ENCODE results near the gene LRIT1.
"Not testable (repeated sequence)": the region's sequence is repeated elsewhere in the genome, so short reads cannot be mapped to it uniquely, and the experiment has no call there.

The LRIT1 gene, protein sequence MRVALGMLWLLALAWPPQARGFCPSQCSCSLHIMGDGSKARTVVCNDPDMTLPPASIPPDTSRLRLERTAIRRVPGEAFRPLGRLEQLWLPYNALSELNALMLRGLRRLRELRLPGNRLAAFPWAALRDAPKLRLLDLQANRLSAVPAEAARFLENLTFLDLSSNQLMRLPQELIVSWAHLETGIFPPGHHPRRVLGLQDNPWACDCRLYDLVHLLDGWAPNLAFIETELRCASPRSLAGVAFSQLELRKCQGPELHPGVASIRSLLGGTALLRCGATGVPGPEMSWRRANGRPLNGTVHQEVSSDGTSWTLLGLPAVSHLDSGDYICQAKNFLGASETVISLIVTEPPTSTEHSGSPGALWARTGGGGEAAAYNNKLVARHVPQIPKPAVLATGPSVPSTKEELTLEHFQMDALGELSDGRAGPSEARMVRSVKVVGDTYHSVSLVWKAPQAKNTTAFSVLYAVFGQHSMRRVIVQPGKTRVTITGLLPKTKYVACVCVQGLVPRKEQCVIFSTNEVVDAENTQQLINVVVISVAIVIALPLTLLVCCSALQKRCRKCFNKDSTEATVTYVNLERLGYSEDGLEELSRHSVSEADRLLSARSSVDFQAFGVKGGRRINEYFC

DNA sequence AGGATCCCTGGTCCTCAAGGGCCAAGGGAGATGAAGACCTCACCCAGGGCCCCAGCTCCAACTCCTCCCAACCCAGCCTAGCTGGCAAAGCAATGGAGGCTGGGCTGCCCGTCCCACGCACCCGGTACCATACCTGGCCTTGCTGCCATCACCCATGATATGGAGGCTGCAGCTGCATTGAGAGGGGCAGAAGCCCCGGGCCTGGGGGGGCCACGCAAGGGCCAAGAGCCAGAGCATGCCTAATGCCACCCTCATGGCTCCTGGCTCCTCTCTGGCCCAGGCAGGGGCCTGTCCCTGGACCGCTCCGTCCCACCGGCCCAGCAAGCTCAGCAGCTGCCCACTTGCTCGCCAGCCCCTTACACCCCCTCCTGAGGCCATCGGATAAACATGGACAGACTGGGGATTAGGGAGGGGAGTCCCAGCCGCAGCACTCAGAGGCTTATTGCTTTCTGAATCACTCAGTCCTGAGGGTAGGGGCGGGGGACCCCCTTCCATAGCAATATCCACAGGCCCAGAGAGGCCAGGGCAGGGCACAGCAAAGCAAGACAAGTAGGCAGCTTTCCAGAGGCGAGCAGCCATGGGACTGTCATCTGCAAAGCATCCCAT, at the start of gene LRIT1:
Gene LRIT1 (minus strand): TSS at position 362 of the 606 bp plus-strand sequence. CDS start 107 bp downstream, at position 255.
- FAIRE-seq (no peak), DNase-seq (ENCODE audit: insufficient read length, low spot score) (no peak)

DNA sequence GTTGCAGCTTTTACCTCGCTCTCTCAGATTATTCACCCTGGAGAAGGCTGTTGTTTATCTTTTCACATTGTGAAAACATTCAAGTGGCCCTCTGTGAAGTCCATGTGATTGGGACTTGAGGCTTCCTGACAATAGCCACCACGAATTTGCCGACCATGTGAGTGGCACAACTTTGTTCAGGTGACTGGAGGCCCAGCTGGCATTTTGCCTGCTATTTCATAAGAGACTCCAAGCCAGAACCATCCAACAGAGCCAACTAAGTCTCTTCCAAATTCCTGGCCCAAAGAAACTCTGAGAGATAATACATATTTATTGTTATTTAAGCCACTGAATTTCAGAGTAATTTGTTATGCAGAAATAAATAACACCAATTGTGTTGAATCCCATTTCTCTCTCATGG, 48.9 kb upstream of the LRIT1 start:
- DNase-seq (ENCODE audit: insufficient read length, low spot score): no peak

DNA sequence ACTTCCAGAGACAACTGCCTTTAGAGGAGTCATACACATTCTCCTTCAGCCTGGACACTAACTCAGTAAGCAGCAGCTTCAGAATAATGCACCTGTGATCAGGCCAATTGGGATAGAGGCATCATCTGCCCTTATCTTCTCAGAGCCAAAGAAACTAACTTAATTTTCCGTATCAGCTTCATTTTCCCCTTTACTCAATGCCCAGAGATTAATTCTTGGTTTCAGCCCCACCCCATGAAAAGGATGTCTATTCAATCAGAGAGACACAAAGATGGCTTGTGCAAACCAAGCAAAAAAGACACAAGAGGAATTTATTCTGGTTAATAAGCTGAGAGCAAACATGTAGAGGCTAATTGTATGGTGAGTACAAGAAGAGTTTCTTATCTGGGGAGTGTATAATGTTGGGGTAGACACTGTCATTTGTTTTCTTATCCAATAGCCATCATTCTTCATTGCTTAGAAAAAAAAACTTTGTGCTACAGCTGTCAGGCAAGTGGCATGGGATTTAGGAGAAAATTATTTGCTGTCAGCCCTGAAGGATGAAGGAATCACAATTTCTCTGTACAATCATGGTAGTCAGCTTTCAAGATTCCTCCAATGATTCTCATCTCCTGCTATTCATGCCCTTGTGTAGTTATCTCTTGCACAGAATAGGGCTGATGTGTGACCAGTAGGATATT, 48.3 kb upstream of the LRIT1 start:
- no peak for DNase-seq (ENCODE audit: insufficient read length, low spot score)
- no peak for FAIRE-seq

More for the DNA sequence above, 48.9 kb upstream of the LRIT1 start:
- no peak for FAIRE-seq

DNA sequence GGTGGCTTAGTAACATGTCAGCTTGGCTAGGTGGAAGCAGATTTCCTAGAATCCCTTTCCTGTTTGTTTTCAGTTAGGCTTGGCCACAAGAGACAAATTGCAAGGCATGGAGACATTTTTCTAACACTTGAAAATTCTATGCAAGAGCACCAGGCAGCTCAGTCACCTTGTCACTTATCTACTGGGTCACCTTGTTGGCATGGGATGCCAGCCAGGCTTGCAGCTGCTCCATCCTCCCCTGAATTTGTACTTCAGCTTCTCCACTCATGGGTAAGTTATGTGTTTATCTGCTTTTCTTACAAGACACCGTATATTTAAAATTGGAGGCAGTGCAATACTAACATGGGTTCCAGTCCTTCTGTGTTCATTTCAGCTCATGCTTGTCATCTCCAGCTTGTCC, 46.8 kb upstream of the LRIT1 start:
- no peak for FAIRE-seq
- DNase-seq (ENCODE audit: insufficient read length, low spot score): no peak

DNA sequence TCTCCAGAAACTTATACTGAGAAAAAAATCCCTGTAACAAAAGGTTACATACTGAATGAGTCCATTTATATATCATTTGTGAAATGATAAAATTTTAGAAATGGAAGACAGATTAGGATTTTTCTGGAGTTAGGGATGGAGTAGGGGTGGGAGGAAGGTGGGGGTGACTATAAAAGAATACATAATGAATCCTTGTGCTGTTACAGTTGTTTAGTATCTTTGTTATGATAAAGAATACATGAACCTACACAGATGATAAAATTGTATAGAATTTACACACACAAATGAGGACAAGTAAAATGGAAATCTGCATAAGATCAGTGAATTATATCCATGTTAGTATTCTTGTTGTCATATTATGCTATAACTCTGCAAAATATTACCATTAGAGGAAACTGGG, 45.3 kb upstream of the LRIT1 start:
- DNase-seq (ENCODE audit: insufficient read length, low spot score) (no peak), FAIRE-seq (no peak)

DNA sequence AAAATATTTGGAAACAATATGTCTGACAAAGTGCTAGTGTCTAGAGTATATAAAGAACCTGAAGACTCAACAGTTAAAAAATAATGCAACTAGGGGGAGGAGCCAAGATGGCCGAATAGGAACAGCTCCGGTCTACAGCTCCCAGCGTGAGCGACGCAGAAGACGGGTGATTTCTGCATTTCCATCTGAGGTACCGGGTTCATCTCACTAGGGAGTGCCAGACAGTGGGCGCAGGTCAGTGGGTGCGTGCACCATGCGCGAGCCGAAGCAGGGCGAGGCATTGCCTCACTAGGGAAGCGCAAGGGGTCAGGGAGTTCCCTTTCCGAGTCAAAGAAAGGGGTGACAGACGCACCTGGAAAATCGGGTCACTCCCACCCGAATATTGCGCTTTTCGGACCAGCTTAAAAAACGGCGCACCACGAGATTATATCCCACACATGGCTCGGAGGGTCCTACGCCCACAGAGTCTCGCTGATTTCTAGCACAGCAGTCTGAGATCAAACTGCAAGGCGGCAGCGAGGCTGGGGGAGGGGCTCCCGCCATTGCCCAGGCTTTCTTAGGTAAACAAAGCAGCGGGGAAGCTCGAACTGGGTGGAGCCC, 38.6 kb upstream of the LRIT1 start:
- DNase-seq (ENCODE audit: insufficient read length, low spot score); FAIRE-seq: not testable (repeated sequence)

DNA sequence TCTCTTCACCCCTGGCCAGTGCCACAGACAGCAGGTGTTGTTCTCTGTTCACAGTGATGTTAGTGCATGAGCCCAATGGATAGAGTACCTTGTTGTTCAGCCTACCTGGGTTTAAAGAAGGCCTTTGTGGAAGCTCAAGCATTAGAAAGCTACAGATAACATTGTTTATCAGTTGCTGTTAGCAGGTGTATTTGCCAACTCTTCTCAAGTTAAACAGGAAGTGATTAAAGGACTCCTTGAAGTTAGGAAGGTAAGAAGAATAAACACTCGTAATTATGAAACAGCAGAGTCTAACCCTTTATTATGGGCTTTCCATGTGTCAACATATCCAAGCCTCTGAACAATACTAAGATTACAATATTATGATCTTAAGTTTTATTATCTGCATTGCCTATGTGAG, 29.4 kb upstream of the LRIT1 start:
- FAIRE-seq (no peak), DNase-seq (ENCODE audit: insufficient read length, low spot score) (no peak)

DNA sequence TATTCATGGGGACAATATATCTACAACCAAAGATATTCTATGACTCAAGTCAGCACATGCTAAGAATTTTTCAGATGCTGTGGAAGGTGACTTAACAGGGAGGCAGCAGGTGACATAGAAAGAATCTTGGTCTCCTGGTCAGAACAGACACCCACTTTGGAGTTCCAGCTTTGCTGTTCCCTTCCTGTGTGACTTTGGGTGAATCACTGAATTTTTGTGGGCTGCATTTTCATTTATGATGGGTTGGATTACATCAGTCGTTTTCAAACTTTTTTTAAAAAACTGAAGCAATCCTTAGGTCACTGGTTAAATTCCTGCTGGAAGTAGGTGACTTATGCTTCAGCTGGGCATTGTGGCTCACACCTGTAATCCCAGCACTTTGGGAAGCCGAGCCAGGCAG, 28.4 kb upstream of the LRIT1 start:
- FAIRE-seq (no peak), DNase-seq (ENCODE audit: insufficient read length, low spot score) (no peak)

DNA sequence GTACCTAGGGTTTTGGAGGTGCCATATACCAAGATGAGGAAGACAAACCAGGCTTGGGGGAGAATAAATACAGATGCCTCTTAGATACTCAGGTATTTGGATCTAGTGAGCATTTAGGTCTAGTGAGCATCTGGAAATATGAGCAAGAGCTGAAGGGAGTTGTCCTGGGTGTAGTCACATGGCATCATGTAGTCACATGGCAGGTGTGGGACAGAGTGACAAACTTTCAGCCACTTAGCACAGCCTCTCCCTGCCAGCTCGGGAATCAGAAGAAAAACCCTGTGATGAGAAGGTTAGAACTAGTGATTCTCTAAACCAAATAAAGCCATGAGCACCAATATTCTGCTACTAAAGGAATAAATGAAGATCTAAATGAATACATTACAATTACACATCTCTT, 27.8 kb upstream of the LRIT1 start:
- FAIRE-seq (no peak), DNase-seq (ENCODE audit: insufficient read length, low spot score) (no peak)

DNA sequence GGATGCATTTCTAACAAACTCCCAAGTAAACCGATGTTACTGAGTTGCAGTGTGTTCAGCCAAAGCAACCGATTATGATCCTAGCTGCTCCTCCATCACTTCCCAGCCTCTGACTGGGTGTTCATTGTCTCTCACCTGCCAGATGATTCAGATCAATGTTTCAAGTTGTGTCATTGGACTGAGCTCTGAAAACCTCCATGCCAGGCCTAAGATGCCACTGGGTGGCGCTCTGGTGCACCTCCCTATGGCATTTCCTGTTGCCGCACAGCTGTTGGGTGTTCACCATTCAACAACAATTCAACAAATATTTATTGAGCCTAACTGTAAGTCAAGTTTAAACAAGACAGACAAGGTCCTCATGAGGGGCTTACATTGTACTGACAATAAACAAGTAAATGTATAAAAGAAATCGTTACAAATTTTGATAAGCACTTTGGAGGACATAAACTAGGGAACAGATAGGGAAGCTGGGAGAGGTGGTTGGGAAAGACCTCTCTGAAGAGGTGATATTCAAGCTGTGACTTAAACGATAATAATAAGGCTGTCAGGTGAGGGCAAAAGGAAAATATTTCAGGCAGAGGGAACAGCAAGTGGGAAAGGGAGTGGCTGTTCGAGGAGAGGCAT, 26.3 kb upstream of the LRIT1 start:
- FAIRE-seq (no peak), DNase-seq (ENCODE audit: insufficient read length, low spot score) (no peak)

DNA sequence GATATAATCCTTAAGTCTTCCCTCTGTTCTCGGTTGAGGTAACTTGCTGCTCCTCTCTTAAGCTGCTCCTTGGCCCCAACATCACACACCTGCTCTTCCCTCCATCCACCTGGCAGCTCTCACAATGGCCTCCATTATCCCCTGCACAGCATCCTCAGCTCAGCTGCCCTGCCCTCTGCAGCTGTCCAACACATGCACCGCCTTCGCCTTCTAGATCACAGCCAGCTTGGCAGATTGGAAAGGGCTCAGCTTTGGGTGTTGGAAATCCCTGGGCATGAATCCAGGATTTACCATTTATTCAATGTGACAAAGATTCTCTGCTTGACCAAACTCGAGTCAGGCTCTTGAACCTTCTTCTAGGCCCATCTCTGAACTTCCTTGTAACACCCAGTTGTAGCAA, 24.1 kb upstream of the LRIT1 start:
- DNase-seq (ENCODE audit: insufficient read length, low spot score): no peak
- FAIRE-seq: no peak

DNA sequence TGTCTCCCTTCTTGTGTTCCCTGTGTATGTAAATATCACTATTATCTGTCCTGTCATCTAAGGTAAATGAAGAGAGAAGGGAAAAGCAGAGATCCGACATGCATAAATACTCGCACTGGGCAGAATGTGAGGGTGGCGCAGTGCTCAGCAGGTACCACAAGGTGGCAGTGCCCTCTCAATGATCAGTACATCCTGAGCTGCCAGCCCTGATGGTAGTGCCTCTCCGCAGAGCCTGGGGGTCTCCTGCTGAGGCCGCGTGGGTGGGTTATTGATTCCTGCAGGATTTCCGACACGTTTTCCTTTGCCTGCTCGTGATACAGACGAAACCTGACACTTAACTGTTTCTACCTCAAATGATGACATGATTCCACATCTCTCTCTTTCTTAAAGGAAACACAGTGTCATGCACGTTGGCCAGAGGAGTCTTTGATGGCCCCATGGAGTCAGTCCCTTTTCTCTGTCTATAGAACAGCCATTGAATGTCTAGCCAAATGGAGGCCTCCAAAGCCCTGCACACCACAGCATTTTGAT, 23.3 kb upstream of the LRIT1 start:
- DNase-seq (ENCODE audit: insufficient read length, low spot score) (peak; percentile 40), FAIRE-seq (peak; percentile 82)

DNA sequence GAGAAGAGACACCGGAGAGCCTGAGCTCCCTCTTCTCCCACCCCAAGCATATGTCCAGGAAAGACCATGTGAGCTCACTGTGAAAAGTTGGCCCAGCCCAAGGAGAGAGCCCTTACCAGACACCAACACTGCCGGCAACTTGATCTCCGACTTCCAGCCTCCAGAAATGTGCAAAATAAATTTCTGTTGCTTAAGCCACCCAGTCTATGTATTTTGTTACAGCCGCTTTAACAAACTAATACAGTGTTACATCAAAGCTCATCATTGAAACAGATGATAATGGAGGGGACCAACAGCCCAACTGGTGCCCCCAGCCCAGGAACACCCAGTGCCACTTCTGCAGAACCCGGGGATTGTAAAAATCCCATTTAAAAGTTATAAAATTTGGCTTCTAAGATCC, 22.4 kb upstream of the LRIT1 start:
- no peak for FAIRE-seq
- no peak for DNase-seq (ENCODE audit: insufficient read length, low spot score)

DNA sequence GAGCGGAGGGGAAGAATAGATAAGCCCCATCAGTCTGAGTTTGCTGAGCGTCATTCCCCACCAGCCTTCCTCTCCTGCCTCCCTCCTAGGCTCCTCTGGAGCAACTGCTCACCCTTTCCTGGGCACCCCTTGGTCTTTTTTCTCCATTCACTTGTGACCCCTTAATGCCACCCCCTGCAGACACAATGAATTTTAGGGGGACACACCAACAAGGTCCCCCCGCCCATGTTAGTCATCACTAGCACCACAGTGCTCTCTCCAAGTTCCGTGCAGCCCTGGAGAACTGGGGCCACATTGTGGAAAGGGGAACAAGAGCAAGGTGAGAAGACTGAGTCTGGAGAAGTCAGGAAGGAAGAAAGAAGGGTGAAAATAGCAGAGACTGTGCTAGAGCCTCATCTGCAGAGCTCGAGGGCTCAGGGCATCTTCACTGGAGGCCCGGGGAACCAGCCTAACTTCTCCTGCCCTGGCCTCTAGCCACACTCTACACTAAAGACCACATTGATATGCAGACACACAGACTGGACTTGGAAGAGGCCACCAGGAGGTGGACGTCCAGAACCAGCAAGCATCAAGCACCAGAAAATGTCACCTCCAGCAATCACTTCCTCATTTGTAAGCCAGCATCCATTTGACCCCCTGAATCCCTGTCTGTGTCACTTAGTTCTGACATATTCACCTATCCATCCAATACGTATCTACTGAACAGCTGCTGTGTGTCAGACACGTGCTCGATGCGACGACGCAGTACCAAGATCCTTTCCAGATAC, 21.0 kb upstream of the LRIT1 start:
- DNase-seq (ENCODE audit: insufficient read length, low spot score): no peak

DNA sequence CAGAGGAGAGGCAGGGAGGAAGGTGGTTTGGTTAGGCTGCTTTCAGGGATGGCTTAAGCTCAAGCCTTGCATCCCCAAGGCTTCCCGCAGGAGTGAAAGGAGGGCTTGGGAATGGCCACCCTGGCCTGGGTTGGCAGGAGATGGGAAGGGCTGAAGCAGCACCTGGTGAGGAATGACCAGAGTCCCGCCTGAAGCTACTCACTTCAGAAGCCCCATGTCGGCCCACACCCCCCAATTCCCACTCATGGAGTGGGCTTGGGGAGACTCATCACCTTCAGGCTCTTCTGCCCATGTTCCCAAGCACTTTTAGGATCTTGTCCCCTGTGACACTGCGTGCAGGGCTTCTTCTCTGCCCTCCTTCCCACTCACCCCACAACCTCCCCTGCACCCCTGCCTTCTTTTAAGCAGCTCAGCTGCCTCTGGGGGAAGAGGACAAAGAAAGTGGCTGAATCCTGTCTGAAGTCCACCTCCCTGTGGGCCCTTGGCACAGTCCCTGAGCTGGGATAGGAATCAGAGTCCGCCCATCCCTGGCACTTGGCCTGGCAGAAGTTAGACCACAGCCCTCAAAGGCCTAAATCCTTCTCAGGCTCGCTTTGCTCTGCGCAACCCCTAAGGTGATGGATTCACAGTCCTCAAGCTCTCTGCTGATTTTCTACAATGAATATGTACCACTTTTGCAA, 20.0 kb upstream of the LRIT1 start:
- DNase-seq (ENCODE audit: insufficient read length, low spot score) (no peak), FAIRE-seq (no peak)

More for the DNA sequence above, 21.0 kb upstream of the LRIT1 start:
- FAIRE-seq: no peak

DNA sequence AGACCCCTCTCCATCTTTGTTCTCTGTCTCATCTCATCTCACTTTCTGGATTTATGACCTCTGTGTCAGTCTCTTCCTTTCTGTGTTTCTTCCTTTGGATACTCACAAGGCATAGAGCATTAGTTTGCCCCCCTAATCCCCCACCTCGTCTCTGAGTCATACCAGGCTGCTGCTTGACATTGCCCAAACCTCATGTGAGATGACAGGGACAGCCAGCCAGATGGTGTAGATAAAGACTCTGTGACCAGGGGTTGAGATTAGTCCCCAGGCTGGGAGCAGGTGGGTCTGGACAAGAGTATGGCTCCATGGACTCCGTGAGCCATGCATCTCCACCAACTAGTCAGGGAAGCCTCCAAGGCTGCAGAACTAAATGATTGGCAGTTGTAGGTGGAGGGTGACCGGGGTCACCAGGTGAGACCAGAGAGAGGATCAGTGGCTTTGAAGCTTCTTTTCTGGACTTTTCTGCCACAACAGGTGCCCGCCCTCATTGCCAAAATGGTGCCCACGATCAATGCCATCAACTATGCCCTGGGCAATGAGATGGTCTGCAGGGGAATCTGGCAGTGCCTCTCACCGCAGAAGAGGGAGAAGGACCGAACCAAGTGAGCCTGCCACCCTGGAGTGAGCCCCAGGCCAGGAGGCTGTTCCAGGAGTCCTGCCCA, 16.8 kb upstream of the LRIT1 start:
- FAIRE-seq (no peak), DNase-seq (ENCODE audit: insufficient read length, low spot score) (no peak)

DNA sequence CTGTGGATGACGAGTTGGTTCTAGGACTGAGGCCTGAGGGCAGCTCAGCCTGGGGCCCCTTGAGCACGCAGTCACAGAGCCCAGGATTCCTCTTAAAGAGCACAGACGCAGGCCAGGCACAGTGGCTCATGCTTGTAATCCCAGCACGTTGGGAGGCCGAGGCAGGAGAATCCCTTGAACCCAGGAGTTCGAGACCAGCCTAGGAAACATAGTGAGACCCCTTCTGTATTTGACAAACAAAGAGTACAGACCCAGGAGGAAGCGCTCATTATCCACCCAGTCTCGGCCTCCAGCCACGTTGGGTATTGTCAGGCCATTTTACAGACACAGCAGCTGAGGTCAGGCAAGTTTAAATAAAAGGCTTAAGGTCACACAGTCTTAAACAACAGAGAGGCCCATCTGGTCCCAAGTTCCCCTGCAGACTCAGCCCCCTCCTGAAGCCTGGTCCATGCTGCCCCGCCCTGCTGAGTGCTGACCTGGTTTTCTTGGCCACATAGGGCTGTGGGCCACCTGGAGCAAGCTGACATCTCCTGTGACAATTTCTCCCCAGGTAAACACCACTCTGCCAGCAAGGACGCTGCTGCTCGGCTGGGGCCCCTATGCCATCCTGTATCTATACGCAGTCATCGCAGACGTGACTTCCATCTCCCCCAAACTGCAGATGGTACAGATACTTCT, 16.1 kb upstream of the LRIT1 start:
- DNase-seq (ENCODE audit: insufficient read length, low spot score) (no peak), FAIRE-seq (no peak)

Measured in GM19239 (cell line).